AG04450 (cell line): Measurements from ENCODE around the gene NANOGP8. TPM values are rescaled to one million over a fixed set of nuclear protein-coding genes. Genes with fewer than 3 reads are reported as not detected.

ENCODE experiments used
- CTCF ChIA-PET: fragments of 300-600, 350-600 bp; formaldehyde crosslinking; extraction: SDS; loops from one replicate; lab custom pipeline; 2022; ENCODE audit warnings: antibody characterized with exemption, inconsistent platforms; lab: Charles Lee
- POLR2A ChIA-PET: fragments of 350-600 bp; formaldehyde crosslinking; extraction: SDS; loops from one replicate; lab custom pipeline; 2021; ENCODE audit warnings: antibody characterized with exemption, inconsistent platforms; lab: Yijun Ruan, JAX
- DNase-seq: peaks from one replicate; pipeline ENCODE4 v3.0.0-alpha.2; 2011; ENCODE audit warnings: low read depth, low spot score
- H3K27ac ChIP-seq: one replicate; pipeline ENCODE4 v1.5.1; 2012; ENCODE audit warnings: low read depth, low read length, control low read depth
- H3K27me3 ChIP-seq: one replicate; pipeline ENCODE4 v1.6.0; 2012; ENCODE audit warnings: low read length; ENCODE audit not compliant: control insufficient read depth, insufficient read depth
- H3K4me3 ChIP-seq: 2 replicates; pipeline ENCODE4 v1.5.1; 2011; ENCODE audit warnings: mild to moderate bottlenecking, low read depth, low read length, control low read depth
- H3K9me3 ChIP-seq: 2 replicates; pipeline ENCODE4 v1.5.1; 2012; ENCODE audit warnings: low read length; ENCODE audit not compliant: control insufficient read depth, insufficient read depth
- CTCF ChIP-seq: IDR thresholded peaks from 2 replicates; pipeline ENCODE4 v1.5.1; 2011; ENCODE audit warnings: low read depth, low read length, control low read depth, inconsistent platforms
- polyA plus RNA-seq: library from polyadenylated mRNA; depleted of rRNA; stranded (reverse); fragments of >200 nt; gene quantifications from 2 replicates; pipeline ENCODE4 v1.2.3, GENCODE V29; 2011

NANOGP8 gene
- polyA plus RNA-seq, 1 experiment, result 0.11 TPM

DNA sequence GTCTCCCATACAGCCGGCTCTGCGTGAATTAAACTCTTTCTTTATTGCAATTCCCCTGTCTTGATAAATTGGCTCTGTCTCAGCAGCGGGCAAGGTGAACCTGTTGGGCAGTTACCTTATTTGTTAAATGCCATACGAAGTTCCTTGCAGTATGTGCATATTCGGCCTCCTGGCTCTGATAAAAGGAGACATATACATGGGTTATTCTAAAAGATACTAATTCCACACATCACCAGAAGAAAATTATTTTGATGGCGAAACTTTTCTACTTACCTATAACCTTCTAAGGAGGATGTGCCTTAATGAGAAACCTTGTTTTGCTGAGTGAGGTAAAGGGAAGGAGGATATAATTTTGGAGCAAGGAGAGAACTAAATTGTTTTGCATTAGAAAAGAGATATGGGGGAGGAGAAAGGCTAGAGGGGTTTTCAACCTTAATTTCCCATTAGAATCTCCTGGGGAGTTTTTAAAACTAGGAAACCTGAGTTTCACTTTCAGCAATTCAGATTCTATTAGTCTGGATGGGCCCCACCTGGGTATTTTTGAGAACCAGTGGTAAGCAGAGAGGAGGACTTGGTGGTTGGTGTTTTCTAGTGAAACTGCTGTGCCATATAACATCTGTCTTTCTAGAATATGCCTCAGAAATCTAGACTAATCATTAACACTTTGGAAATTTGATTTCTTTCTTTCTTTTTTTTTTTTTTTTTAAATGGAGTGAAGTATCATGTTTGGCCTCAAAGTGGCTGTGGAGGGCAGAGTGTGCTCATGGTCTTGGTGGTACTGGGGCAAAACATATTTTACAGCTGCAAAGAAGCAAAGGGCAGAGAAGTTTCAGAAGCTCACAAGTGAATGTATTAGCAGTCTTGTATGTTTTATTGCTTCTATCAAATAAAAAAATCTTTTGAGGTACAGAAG lies 23.0 kb downstream of the NANOGP8 start:
- ChIA-PET CTCF (no interaction called here), POLR2A (no interaction called here)
- no peak for DNase-seq
- no peak overlapping the region for H3K27ac ChIP-seq
- H3K4me3 ChIP-seq, result no peak overlapping the region
- H3K27me3 ChIP-seq, result no peaks in the 10 kb centered on the region
- H3K9me3 ChIP-seq, result no peaks in the 10 kb centered on the region
- TF ChIP-seq CTCF, result no peak

DNA sequence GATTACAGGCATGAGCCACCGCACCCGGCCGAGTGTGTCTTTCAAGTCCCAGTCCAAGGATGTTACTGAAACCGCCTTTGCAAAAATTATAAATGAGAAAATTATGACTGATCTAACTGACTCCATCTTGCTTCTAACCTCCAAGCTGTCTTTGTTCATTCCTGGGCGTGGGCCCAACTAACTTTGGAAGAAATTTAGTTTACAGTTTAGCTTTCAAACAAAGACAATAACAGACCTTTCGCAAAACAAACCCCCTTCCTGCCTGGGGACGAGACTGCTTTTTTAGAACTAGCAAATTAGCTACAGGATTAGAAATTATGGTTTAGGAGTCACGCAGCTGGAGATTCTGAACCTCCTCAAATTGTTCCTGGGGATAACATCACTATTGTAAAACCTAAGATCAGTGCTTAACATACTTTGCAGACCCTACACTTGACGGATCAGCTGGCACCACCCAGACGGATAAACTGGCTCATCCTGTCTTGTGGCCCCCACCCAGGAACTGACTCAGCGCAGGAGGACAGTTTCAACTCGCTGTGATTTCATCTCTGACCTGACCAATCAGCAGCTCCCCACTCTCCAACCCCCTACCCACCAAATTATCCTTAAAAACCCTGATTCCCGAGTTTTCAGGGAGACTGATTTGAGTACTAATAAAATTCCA lies 23.8 kb downstream of the NANOGP8 start:
- no peak for TF ChIP-seq CTCF
- H3K9me3 ChIP-seq, result no peaks in the 10 kb centered on the region
- ChIA-PET POLR2A (interaction anchor here (1.2 kb wide), 1 partner anchor 74 kb away, joined by 3 read pairs; the partner anchor contains the start of gene ZNF770), CTCF (no interaction called here)
- H3K4me3 ChIP-seq, result no peak overlapping the region
- no peaks in the 10 kb centered on the region for H3K27me3 ChIP-seq
- no peak overlapping the region for H3K27ac ChIP-seq
- DNase-seq, result no peak

GRCh38 chr15:35060591-35060990 lies 24.5 kb downstream of the NANOGP8 start:
- no peak for TF ChIP-seq CTCF
- ChIA-PET POLR2A (interaction anchor here (0.6 to 1.2 kb wide), 3 partner anchors 37 to 128 kb away, joined by 3 to 4 read pairs (median 3); partner anchors contain the start of gene ZNF770), CTCF (interaction anchor here (0.7 kb wide), 1 partner anchor 383 kb away, joined by 3 read pairs; no protein-coding TSS in a partner anchor)
- H3K27me3 ChIP-seq, result no peaks in the 10 kb centered on the region
- no peak for DNase-seq
- H3K4me3 ChIP-seq, result no peak overlapping the region
- H3K9me3 ChIP-seq, result no peaks in the 10 kb centered on the region
- H3K27ac ChIP-seq, result no peak overlapping the region

GRCh38 chr15:35058534-35059054 lies 26.5 kb downstream of the NANOGP8 start:
- TF ChIP-seq CTCF, result no peak
- ChIA-PET POLR2A (no interaction called here), CTCF (no interaction called here)
- no peak for DNase-seq
- no peaks in the 10 kb centered on the region for H3K27me3 ChIP-seq
- H3K9me3 ChIP-seq, result no peaks in the 10 kb centered on the region
- no peak overlapping the region for H3K27ac ChIP-seq
- H3K4me3 ChIP-seq, result no peak overlapping the region
